C4-2B (cell line): Measurements from ENCODE around the gene KCTD11.

Source experiments
- ZFX ChIP-seq: fragments of 450-650 bp; IDR thresholded peaks from 2 replicates; pipeline ENCODE4 v1.6.1; 2017
- TF ChIP-seq, protein P1 (sequence below): fragments of 450-650 bp; conservative IDR thresholded peaks from 2 replicates; pipeline ENCODE4 v1.5.1; 2017; ENCODE audit warnings: mild to moderate bottlenecking

DNA sequence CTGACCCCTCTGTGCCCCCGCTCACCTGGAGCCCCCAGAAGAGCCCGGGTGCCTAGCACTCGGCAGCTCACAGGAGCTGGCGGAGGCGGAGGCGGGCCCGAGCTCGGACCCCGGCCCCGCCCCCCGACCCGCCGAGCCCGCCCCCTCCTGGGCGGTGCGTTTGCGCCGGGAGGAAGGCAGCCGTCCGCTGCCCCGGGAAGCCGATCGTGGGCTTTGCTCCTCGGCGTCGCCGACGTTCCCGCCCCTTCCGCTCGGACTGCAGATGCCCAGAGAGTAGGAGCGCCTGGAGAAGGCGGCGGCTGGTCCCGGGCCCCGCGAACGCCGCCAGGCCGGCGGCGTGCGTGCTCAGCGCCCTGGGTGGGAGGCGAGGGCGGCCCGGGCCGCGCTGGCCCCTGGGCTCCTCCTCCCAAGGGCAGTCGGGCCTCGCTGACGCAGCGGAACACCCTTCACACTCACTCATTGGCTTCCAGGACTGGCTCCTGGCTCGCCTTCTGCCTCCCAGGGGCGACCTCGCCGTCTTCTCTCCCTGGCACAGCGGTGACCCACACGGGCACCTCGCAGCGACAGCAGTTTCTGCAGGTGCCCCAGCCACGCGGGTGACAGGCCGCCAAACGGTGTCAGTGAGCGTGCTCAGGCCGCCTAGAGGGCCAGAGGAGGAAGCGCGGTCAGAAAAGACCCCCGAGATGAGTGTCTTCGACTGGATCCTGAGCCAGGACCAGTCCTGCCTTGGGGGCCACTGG, 42.7 kb downstream of the KCTD11 start, which contains the start of gene PLSCR3:
- TF ChIP-seq, protein P1, sequence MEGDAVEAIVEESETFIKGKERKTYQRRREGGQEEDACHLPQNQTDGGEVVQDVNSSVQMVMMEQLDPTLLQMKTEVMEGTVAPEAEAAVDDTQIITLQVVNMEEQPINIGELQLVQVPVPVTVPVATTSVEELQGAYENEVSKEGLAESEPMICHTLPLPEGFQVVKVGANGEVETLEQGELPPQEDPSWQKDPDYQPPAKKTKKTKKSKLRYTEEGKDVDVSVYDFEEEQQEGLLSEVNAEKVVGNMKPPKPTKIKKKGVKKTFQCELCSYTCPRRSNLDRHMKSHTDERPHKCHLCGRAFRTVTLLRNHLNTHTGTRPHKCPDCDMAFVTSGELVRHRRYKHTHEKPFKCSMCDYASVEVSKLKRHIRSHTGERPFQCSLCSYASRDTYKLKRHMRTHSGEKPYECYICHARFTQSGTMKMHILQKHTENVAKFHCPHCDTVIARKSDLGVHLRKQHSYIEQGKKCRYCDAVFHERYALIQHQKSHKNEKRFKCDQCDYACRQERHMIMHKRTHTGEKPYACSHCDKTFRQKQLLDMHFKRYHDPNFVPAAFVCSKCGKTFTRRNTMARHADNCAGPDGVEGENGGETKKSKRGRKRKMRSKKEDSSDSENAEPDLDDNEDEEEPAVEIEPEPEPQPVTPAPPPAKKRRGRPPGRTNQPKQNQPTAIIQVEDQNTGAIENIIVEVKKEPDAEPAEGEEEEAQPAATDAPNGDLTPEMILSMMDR = no peak; the same call in 1 of the 2 replicates
- TF ChIP-seq ZFX = peak; percentile 20; the same call in 1 of the 2 replicates
